Vagina (tissue), 2 donors: ENCODE results near the gene ADAMTS2.

Experiments used
- CTCF ChIP-seq, 3 experiments: fragments of 450-650 bp in 2 of 3; fragments of 200-600 bp in 1 of 3; sonication (generic) in 1 of 3; IDR thresholded peaks; one replicate each; pipeline ENCODE4 v1.5.1; 2017 to 2019; ENCODE audit warnings: antibody characterized with exemption in 3 of 3, mild to moderate bottlenecking in 2 of 3, moderate library complexity in 2 of 3
- POLR2A ChIP-seq, 2 donors: fragments of 450-650 bp; IDR thresholded peaks; one replicate each; pipeline ENCODE4 v1.6.1; 2017; ENCODE audit warnings: antibody characterized with exemption in 2 of 2, mild to moderate bottlenecking in 2 of 2, moderate library complexity in 2 of 2
- POLR2AphosphoS5 ChIP-seq, 2 donors: sonication (generic); formaldehyde crosslinking; IDR thresholded peaks; one replicate each; pipeline ENCODE4 v1.9.0; 2017; ENCODE audit warnings: antibody characterized with exemption in 2 of 2, mild to moderate bottlenecking in 2 of 2, low read depth in 1 of 2; ENCODE audit not compliant: insufficient read depth in 1 of 2

GRCh38 chr5:179221877-179222220 is 123.4 kb downstream of the ADAMTS2 start:
- no peak for TF ChIP-seq CTCF (IDR thresholded peaks at IDR 0.05)
- no peak for TF ChIP-seq POLR2A (IDR thresholded peaks at IDR 0.05)
- TF ChIP-seq POLR2AphosphoS5 (IDR thresholded peaks at IDR 0.05; ENCODE audit: insufficient read depth in 1 of 2, low read depth in 1 of 2), result no peak
